ENCODE results near the gene MREG. TPM values are rescaled to one million over a fixed set of nuclear protein-coding genes. Genes with fewer than 3 reads are reported as not detected.

The MREG gene
- total RNA-seq, 2 donors from 2014 or later: 0.35 to 0.41 TPM

DNA sequence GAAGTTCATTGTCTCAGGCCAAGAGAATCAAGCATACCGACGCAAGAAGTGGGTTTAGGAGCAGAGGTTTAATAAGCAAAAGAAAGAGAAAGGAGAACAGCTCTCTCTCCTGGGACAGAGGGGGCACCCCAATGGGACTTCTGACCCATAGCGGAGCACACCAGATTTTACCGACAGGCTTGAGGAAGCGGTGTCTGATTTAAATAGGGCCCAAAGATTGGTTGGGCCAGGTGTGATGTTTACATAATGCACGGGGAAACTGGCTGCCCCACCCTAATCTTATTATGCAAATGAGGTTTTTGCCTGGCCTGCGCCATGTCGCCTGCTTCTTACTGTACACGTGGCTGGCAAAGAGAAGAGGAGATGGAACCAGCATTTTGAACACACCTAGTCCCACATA is 106.2 kb downstream of the MREG start:
- Histone ChIP-seq H3K4me3 (no peak overlapping the region), H3K9me3 (no peaks in the 10 kb centered on the region), H3K4me1 (no peaks in the 10 kb centered on the region), H3K36me3 (no peaks in the 10 kb centered on the region), H3K27me3 (no peaks in the 10 kb centered on the region), H3K27ac (no peak overlapping the region)
- DNase-seq (ENCODE audit: low spot score): no peak
- TF ChIP-seq, protein P1, sequence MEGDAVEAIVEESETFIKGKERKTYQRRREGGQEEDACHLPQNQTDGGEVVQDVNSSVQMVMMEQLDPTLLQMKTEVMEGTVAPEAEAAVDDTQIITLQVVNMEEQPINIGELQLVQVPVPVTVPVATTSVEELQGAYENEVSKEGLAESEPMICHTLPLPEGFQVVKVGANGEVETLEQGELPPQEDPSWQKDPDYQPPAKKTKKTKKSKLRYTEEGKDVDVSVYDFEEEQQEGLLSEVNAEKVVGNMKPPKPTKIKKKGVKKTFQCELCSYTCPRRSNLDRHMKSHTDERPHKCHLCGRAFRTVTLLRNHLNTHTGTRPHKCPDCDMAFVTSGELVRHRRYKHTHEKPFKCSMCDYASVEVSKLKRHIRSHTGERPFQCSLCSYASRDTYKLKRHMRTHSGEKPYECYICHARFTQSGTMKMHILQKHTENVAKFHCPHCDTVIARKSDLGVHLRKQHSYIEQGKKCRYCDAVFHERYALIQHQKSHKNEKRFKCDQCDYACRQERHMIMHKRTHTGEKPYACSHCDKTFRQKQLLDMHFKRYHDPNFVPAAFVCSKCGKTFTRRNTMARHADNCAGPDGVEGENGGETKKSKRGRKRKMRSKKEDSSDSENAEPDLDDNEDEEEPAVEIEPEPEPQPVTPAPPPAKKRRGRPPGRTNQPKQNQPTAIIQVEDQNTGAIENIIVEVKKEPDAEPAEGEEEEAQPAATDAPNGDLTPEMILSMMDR (IDR thresholded peaks at IDR 0.05): no peak

DNA sequence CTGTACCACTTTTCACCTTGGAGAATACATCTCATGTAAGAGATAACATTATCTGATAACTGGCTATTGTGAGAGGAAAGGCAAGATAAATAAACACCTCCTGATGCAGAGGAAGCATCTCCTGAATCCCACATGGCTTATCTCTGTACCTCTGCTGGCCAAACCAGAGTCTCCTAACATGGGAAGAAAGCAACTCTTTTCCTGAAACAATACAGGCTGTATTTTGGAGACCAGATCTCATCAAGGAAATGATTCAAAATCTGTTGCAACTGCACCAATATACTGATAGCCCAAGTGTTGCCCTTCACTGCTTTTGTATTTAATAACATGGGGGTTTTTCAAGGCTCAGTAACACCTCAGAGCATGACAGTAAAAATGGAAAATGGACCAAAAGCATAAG is 106.9 kb downstream of the MREG start:
- H3K4me3 ChIP-seq: no peak overlapping the region
- DNase-seq (ENCODE audit: low spot score): no peak
- H3K9me3 ChIP-seq: no peaks in the 10 kb centered on the region
- no peak overlapping the region for H3K27ac ChIP-seq
- no peaks in the 10 kb centered on the region for H3K4me1 ChIP-seq
- H3K27me3 ChIP-seq: no peaks in the 10 kb centered on the region
- TF ChIP-seq, protein P1 (IDR thresholded peaks at IDR 0.05): no peak
- H3K36me3 ChIP-seq: no peaks in the 10 kb centered on the region

DNA sequence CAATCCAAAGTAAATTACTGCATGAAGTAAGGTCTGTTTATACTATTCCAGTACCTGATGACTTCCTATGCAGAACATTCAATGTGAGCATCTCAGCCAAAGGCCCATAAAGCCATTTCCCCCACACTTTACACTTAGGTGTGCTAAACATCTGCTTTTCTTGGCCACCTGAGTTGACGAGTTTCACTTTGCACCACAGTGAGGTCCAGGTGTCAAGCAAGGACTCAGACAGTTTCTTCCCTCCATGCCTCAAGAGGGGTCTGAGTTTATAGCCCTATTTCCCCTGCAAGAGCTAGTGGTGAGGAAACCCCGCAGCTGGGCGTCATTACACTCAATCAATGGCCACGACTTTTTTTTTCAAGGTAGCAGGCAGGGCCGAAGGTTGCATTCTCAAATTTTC is 107.7 kb downstream of the MREG start:
- Histone ChIP-seq H3K36me3 (no peaks in the 10 kb centered on the region), H3K9me3 (no peaks in the 10 kb centered on the region), H3K27me3 (no peaks in the 10 kb centered on the region), H3K4me3 (no peak overlapping the region), H3K27ac (no peak overlapping the region), H3K4me1 (no peaks in the 10 kb centered on the region)
- TF ChIP-seq, protein P1 (IDR thresholded peaks at IDR 0.05): no peak
- DNase-seq (ENCODE audit: low spot score): no peak

DNA sequence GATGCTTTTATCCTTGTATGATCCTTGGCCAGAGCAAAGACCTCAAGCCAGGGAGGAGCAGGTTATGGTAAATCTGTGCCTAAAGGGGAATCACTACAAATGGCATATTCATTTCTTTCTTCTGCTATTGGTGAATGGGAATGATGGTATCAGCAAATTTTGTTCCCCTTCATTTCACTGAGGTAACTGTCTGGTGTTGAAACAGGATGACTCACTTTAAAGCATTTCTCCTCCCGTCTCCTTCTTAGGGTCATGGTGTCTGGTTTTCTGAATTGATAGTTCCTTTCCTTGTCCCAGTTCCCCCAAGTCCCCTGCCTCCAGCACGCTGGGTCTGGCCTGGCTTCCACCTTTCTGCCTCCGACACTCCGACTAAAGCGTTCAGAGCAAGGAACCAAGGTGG is 109.2 kb downstream of the MREG start:
- Histone ChIP-seq H3K27me3 (no peaks in the 10 kb centered on the region), H3K36me3 (no peaks in the 10 kb centered on the region), H3K27ac (no peak overlapping the region), H3K4me3 (no peak overlapping the region), H3K4me1 (no peaks in the 10 kb centered on the region), H3K9me3 (no peaks in the 10 kb centered on the region)
- no peak for DNase-seq (ENCODE audit: low spot score)
- TF ChIP-seq, protein P1 (IDR thresholded peaks at IDR 0.05): no peak

DNA sequence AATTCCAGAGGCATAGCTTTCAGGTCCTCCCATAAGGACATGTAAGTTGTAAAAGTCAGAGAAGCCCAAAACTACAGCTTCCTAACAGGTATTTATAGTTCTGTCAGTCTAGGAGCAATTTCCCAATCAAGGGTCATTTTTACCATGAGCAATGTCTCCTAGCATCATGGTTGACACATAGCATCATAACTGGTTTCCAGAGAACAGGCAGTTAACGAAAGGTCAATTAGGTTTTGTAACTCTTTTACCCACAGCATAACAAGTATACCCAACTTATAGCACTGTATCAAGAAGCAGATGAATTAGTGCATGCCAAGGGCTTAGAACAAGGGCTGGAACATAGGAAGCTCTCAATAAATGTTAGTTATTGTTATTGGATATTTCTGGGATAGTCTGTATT is 110.1 kb downstream of the MREG start:
- Histone ChIP-seq H3K27ac (no peak overlapping the region), H3K9me3 (no peaks in the 10 kb centered on the region), H3K27me3 (no peaks in the 10 kb centered on the region), H3K4me1 (no peaks in the 10 kb centered on the region), H3K4me3 (no peak overlapping the region), H3K36me3 (no peaks in the 10 kb centered on the region)
- TF ChIP-seq, protein P1 (IDR thresholded peaks at IDR 0.05): no peak
- no peak for DNase-seq (ENCODE audit: low spot score)

DNA sequence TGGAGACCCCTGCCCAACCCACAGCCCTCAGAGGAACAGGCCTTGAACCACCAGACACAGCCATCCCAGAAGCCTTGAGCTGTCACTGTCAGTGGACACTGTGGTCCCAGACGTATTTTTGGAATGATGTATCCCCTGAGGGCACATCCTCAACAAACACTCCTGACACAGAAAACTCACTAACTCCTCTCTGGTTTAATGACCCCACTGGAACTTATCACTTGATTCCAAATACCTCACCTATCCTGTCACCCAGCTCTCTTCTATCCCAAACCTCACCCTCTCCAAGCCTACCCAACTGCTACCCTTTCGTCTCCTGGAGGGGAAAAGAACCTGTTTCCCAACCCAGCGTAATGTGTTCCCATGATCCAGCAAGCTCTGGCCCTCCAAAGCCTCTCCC is 111.6 kb downstream of the MREG start:
- TF ChIP-seq, protein P1 (IDR thresholded peaks at IDR 0.05): no peak
- H3K9me3 ChIP-seq: no peaks in the 10 kb centered on the region
- DNase-seq (ENCODE audit: low spot score): no peak
- no peaks in the 10 kb centered on the region for H3K27me3 ChIP-seq
- no peak overlapping the region for H3K27ac ChIP-seq
- no peaks in the 10 kb centered on the region for H3K36me3 ChIP-seq
- no peak overlapping the region for H3K4me3 ChIP-seq
- H3K4me1 ChIP-seq: no peaks in the 10 kb centered on the region

All from right atrium auricular region (tissue), 2 donors.